H1 (cell line): ENCODE data around the gene GALR2. TPM values are rescaled to one million over a fixed set of nuclear protein-coding genes. Genes with fewer than 3 reads are reported as not detected.

Experiments used
- CTCF ChIA-PET: fragments of 300-600 bp; sonication (Branson Sonifier 250); formaldehyde crosslinking; loops from one replicate; lab custom pipeline; 2021; ENCODE audit not compliant: partially characterized antibody; lab: Charles Lee
- POLR2A ChIA-PET: fragments of 300-600 bp; sonication (Branson Sonifier 250); formaldehyde crosslinking; loops from one replicate; lab custom pipeline; 2021; ENCODE audit warnings: inconsistent platforms; ENCODE audit not compliant: partially characterized antibody; lab: Charles Lee
- DNase-seq, 2 experiments: peaks; one replicate each; pipeline versions ENCODE4 v3.0.0 to v3.0.0-alpha.2; 2010 to 2022; ENCODE audit warnings: low spot score in 2 of 2, low read depth in 1 of 2, mixed read lengths in 1 of 2
- FAIRE-seq: peaks from 2 replicates; lab custom pipeline; 2011; peaks lifted over from hg19 to GRCh38; lab: Jason Lieb, UNC
- H2AFZ ChIP-seq: 2 replicates; pipeline ENCODE4 v1.8.1; 2012; ENCODE audit warnings: low read length, inconsistent platforms
- H2AK5ac ChIP-seq: 2 replicates; pipeline ENCODE4 v1.6.1; 2013; ENCODE audit warnings: low read depth, low read length
- H2BK120ac ChIP-seq: replicated peaks from 2 replicates; pipeline ENCODE3; 2013; ENCODE audit warnings: low read depth, low read length, inconsistent platforms
- H2BK12ac ChIP-seq: 2 replicates; pipeline ENCODE4 v1.6.1; 2013; ENCODE audit warnings: low read depth, low read length
- H2BK15ac ChIP-seq: 2 replicates; pipeline ENCODE4 v1.6.1; 2013; ENCODE audit warnings: low read length
- H2BK20ac ChIP-seq: 2 replicates; pipeline ENCODE4 v1.6.1; 2013; ENCODE audit warnings: low read length
- H2BK5ac ChIP-seq: 2 replicates; pipeline ENCODE4 v1.6.1; 2013; ENCODE audit warnings: low read depth, low read length
- H3K14ac ChIP-seq: 2 replicates; pipeline ENCODE4 v1.6.1; 2013; ENCODE audit warnings: inconsistent platforms; ENCODE audit not compliant: insufficient read length
- H3K18ac ChIP-seq: 2 replicates; pipeline ENCODE4 v1.6.1; 2013; ENCODE audit warnings: low read length; ENCODE audit errors: extremely low read depth
- H3K23ac ChIP-seq: 2 replicates; pipeline ENCODE4 v1.6.1; 2013; ENCODE audit warnings: inconsistent platforms; ENCODE audit not compliant: insufficient read length
- H3K23me2 ChIP-seq: 2 replicates; pipeline ENCODE4 v1.6.1; 2013; ENCODE audit warnings: low read depth, low read length
- H3K27ac ChIP-seq: 2 replicates; pipeline ENCODE4 v1.6.1; 2011; ENCODE audit warnings: low read depth, low read length, inconsistent platforms
- H3K27me3 ChIP-seq, 4 experiments: replicated peaks in 1 of 4; 1 replicate in 1 of 4; 2 replicates in 3 of 4; pipeline versions ENCODE4 v1.6.1 to v1.8.1; 2011 to 2013; ENCODE audit warnings: low read length in 3 of 4, mild to moderate bottlenecking in 3 of 4, inconsistent platforms in 2 of 4, mixed read lengths in 2 of 4, moderate library complexity in 1 of 4; ENCODE audit not compliant: control insufficient read depth in 3 of 4, insufficient read depth in 3 of 4; ENCODE audit errors: extremely low read depth in 1 of 4
- H3K36me3 ChIP-seq, 4 experiments: 2 replicates each; pipeline versions ENCODE4 v1.6.1 to v1.8.1; 2011 to 2013; ENCODE audit warnings: mild to moderate bottlenecking in 4 of 4, low read length in 3 of 4, moderate library complexity in 2 of 4, control low read depth in 1 of 4, inconsistent platforms in 1 of 4; ENCODE audit not compliant: insufficient read depth in 4 of 4, control insufficient read depth in 2 of 4
- H3K4ac ChIP-seq: replicated peaks from 2 replicates; pipeline ENCODE3; 2013; ENCODE audit warnings: low read length, low read depth, mixed read lengths, inconsistent platforms; ENCODE audit not compliant: insufficient read length
- H3K4me1 ChIP-seq, 4 experiments: replicated peaks in 1 of 4; 1 replicate in 1 of 4; 2 replicates in 3 of 4; pipeline versions ENCODE4 v1.6.1 to v1.8.1; 2011 to 2013; ENCODE audit warnings: low read length in 3 of 4, inconsistent platforms in 2 of 4, mixed read lengths in 1 of 4; ENCODE audit not compliant: insufficient read depth in 4 of 4, control insufficient read depth in 3 of 4
- H3K4me2 ChIP-seq, 2 experiments: 2 replicates each; pipeline versions ENCODE4 v1.6.1 to v1.8.1; 2011 to 2013; ENCODE audit warnings: low read depth in 2 of 2, low read length in 2 of 2, control low read depth in 1 of 2, inconsistent platforms in 1 of 2, mild to moderate bottlenecking in 1 of 2; ENCODE audit not compliant: insufficient read depth in 1 of 2
- H3K4me3 ChIP-seq, 4 experiments: fragments of 200-600, 300-600 bp in 1 of 4; sonication (generic), shearing (Covaris generic), sonication (Bioruptor Twin) in 1 of 4; 2 replicates each; pipeline versions ENCODE4 v1.5.1 to v1.8.1; 2011 to 2016; ENCODE audit warnings: low read length in 4 of 4, low read depth in 3 of 4, control low read depth in 2 of 4, inconsistent platforms in 2 of 4, mild to moderate bottlenecking in 2 of 4, mixed read lengths in 1 of 4, moderate library complexity in 1 of 4; ENCODE audit not compliant: insufficient read depth in 2 of 4; ENCODE audit errors: extremely low read depth in 1 of 4
- H3K56ac ChIP-seq: replicated peaks from 2 replicates; pipeline ENCODE3; 2013; ENCODE audit warnings: low read depth, mild to moderate bottlenecking, mixed read lengths, low read length, inconsistent platforms; ENCODE audit not compliant: insufficient read length
- H3K79me1 ChIP-seq: 2 replicates; pipeline ENCODE4 v1.6.1; 2013; ENCODE audit warnings: low read depth, low read length, control low read depth
- H3K79me2 ChIP-seq, 2 experiments: 2 replicates each; pipeline versions ENCODE4 v1.6.1 to v1.8.1; 2012 to 2013; ENCODE audit warnings: low read length in 2 of 2, mild to moderate bottlenecking in 2 of 2, inconsistent platforms in 1 of 2; ENCODE audit not compliant: insufficient read depth in 2 of 2, control insufficient read depth in 1 of 2
- H3K9ac ChIP-seq, 4 experiments: replicated peaks in 1 of 4; 1 replicate in 1 of 4; 2 replicates in 3 of 4; pipeline versions ENCODE4 v1.6.1 to v1.8.1; 2011 to 2013; ENCODE audit warnings: low read depth in 3 of 4, low read length in 3 of 4, control low read depth in 2 of 4, mild to moderate bottlenecking in 2 of 4, moderate library complexity in 2 of 4, inconsistent platforms in 1 of 4; ENCODE audit errors: extremely low read depth in 1 of 4
- H3K9me3 ChIP-seq, 2 experiments: 2 replicates each; pipeline versions ENCODE4 v1.6.1 to v1.8.1; 2012 to 2013; ENCODE audit warnings: mild to moderate bottlenecking in 2 of 2, moderate library complexity in 2 of 2, control low read depth in 1 of 2, inconsistent platforms in 1 of 2, low read depth in 1 of 2, low read length in 1 of 2, mixed read lengths in 1 of 2; ENCODE audit not compliant: insufficient read depth in 2 of 2
- H4K20me1 ChIP-seq, 2 experiments: replicated peaks in 1 of 2; 2 replicates each; pipeline versions ENCODE3 to v1.8.1; 2011 to 2013; ENCODE audit warnings: inconsistent platforms in 2 of 2, low read length in 2 of 2, mild to moderate bottlenecking in 1 of 2; ENCODE audit not compliant: insufficient read depth in 2 of 2, control insufficient read depth in 1 of 2
- H4K5ac ChIP-seq: 2 replicates; pipeline ENCODE4 v1.6.1; 2013; ENCODE audit warnings: low read length, low read depth, mixed read lengths, inconsistent platforms; ENCODE audit not compliant: insufficient read length
- H4K8ac ChIP-seq: 2 replicates; pipeline ENCODE4 v1.8.0; 2013; ENCODE audit warnings: mild to moderate bottlenecking, moderate library complexity, low read length, inconsistent platforms; ENCODE audit not compliant: insufficient read depth; ENCODE audit errors: extremely low read depth
- H4K91ac ChIP-seq: replicated peaks from 2 replicates; pipeline ENCODE3; 2013; ENCODE audit warnings: low read length, mixed read lengths, inconsistent platforms; ENCODE audit not compliant: insufficient read length
- E2F6 ChIP-seq: IDR thresholded peaks from 2 replicates; pipeline ENCODE4 v1.6.1; 2012; ENCODE audit warnings: inconsistent platforms
- KDM5A ChIP-seq: fragments of 200-600 bp; IDR thresholded peaks from 2 replicates; pipeline ENCODE4 v1.7.1; 2012; ENCODE audit warnings: mild to moderate bottlenecking, low read length, inconsistent platforms, mixed read lengths
- SRF ChIP-seq: IDR thresholded peaks from 2 replicates; pipeline ENCODE4 v1.6.1; 2011; ENCODE audit warnings: mild to moderate bottlenecking, low read depth, low read length, moderate library complexity
- WGBS, 2 experiments: shearing (Covaris generic) in 1 of 2; methylation state at CpG; one replicate each; pipeline versions ENCODE4 v1.1.6 to v1.1.7; 2013 to 2015; ENCODE audit warnings: low lambda C conversion rate in 2 of 2, mixed read lengths in 2 of 2, inconsistent platforms in 1 of 2, low coverage in 1 of 2, missing lambda C conversion rate in 1 of 2; ENCODE audit not compliant: insufficient replicate concordance in 2 of 2, insufficient coverage in 1 of 2, insufficient read length in 1 of 2; ENCODE audit errors: extremely low coverage in 1 of 2, missing lambda C conversion rate in 1 of 2; 5-methylcytosine and 5-hydroxymethylcytosine counted together
- polyA plus RNA-seq, 7 experiments: library from polyadenylated mRNA; depleted of rRNA in 3 of 7; stranded (reverse) in 5 of 7; unstranded in 2 of 7; fragments of >200 nt in 5 of 7; fragments of 200-250 nt in 2 of 7; gene quantifications; 1 replicate in 5 of 7; 2 replicates in 1 of 7; 4 replicates in 1 of 7; pipeline versions ENCODE4 v1.2.1 to v1.2.3, GENCODE V29; 2011 to 2013; ENCODE audit warnings: missing spikeins in 2 of 7, mixed read lengths in 2 of 7
- total RNA-seq: library from RNA; stranded (reverse); fragmentation: NEBNext Ultra II Directional; extraction: Animal tissue kit (Norgen Biotek cat#: 25700); gene quantifications from 2 replicates; pipeline ENCODE4 v1.2.1, GENCODE V29; 2021

GALR2 gene
- total and polyA plus RNA-seq, 2 of the 8 experiments (the other 6 are each of a cell fraction or from before 2014, with no cell fraction given) = 0.86 to 2.2 TPM

- Histone ChIP-seq H3K9me3 (no peaks in the 10 kb centered on the region), H3K23ac (no peak overlapping the region), H3K36me3 (peaks cover 33 to 87% (median 72%) of the 10 kb centered on the region in 4 experiments), H2BK20ac (no peak overlapping the region), H3K27me3 (no peaks in the 10 kb centered on the region), H4K5ac (no peak overlapping the region), H3K18ac (no peak overlapping the region), H2BK15ac (no peak overlapping the region), H3K4me1 (peaks cover 0 to 2% (median 0%) of the 10 kb centered on the region in 4 experiments; a peak in 1 of 7 replicates), H3K9ac (no peak overlapping the region), H3K4me2 (no peak overlapping the region), H2BK12ac (no peak overlapping the region), H3K79me2 (no peaks in the 10 kb centered on the region), H2AFZ (no peak overlapping the region), H3K79me1 (no peaks in the 10 kb centered on the region; the same call in 1 of the 2 replicates), H2AK5ac (no peak overlapping the region), H4K8ac (no peak overlapping the region), H3K4me3 (no peak overlapping the region), H3K14ac (no peak overlapping the region), H3K23me2 (no peaks in the 10 kb centered on the region), H4K91ac (no peak overlapping the region), H2BK5ac (no peak overlapping the region), H3K27ac (no peak overlapping the region), H3K4ac (no peak overlapping the region), H4K20me1 (no peaks in the 10 kb centered on the region), H3K56ac (no peak overlapping the region), H2BK120ac (no peak overlapping the region)
- CTCF ChIA-PET = interaction anchor here (1.1 to 2.5 kb wide), 3 partner anchors 11 to 195 kb away, joined by 3 to 9 read pairs (median 3); no protein-coding TSS in a partner anchor
- FAIRE-seq (no peak), DNase-seq (no peak)
- WGBS, 2 experiments = 92% methylated on average over 8 of the region's 8 CpGs; no CpG with 5 or more reads in 1 of the 2 experiments
- POLR2A ChIA-PET = interaction anchor here (1.2 to 1.7 kb wide), 2 partner anchors 26 to 35 kb away, joined by 3 to 6 read pairs; partner anchors contain the start of gene SRP68
- TF ChIP-seq KDM5A (no peak), SRF (no peak), E2F6 (no peak)
Observed at GRCh38 chr17:76046064-76046463, 28.5 kb upstream of the GALR2 start.
